ENCODE data around the gene SOCS1.
"Not testable (repeated sequence)": the region's sequence is repeated elsewhere in the genome, so short reads cannot be mapped to it uniquely, and the experiment has no call there.

SOCS1 gene

GRCh38 chr16:11224096-11224893 is 31.7 kb downstream of the SOCS1 start:
- peak; percentile 56 for DNase-seq

- not testable (repeated sequence) for DNase-seq
Observed at GRCh38 chr16:11220507-11220906, 35.5 kb downstream of the SOCS1 start.

- DNase-seq: no peak
Observed at GRCh38 chr16:11219178-11219577, 36.8 kb downstream of the SOCS1 start.

GRCh38 chr16:11218604-11218962 is 37.4 kb downstream of the SOCS1 start:
- no peak for DNase-seq

- no peak for DNase-seq
Observed at GRCh38 chr16:11217651-11218603, 38.1 kb downstream of the SOCS1 start.

GRCh38 chr16:11215935-11216556 is 40.0 kb downstream of the SOCS1 start:
- no peak for DNase-seq

- no peak for DNase-seq
Observed at GRCh38 chr16:11213799-11214198, 42.2 kb downstream of the SOCS1 start.

GRCh38 chr16:11213373-11213772 is 42.6 kb downstream of the SOCS1 start:
- no peak for DNase-seq

GRCh38 chr16:11212798-11213196 is 43.2 kb downstream of the SOCS1 start:
- no peak for DNase-seq

GRCh38 chr16:11211977-11212797 is 43.8 kb downstream of the SOCS1 start:
- DNase-seq: no peak

GRCh38 chr16:11211061-11211976 is 44.7 kb downstream of the SOCS1 start:
- no peak for DNase-seq

GRCh38 chr16:11210260-11210659 is 45.7 kb downstream of the SOCS1 start:
- no peak for DNase-seq

GRCh38 chr16:11208916-11209665 is 46.9 kb downstream of the SOCS1 start:
- no peak for DNase-seq

- no peak for DNase-seq
Observed at GRCh38 chr16:11207646-11208045, 48.4 kb downstream of the SOCS1 start.

- no peak for DNase-seq
Observed at GRCh38 chr16:11205754-11206581, 50.0 kb downstream of the SOCS1 start.

- no peak for DNase-seq
Observed at GRCh38 chr16:11205065-11205699, 50.8 kb downstream of the SOCS1 start.

- no peak for DNase-seq
Observed at GRCh38 chr16:11204513-11205047, 51.4 kb downstream of the SOCS1 start.

Measured in central memory CD4-positive, alpha-beta T cell (primary cell).